H1 (cell line): Measurements from ENCODE around the gene BRMS1.

Experiments used
- ASH2L ChIP-seq: fragments of 200-600, 300-600 bp; sonication (generic); IDR thresholded peaks from one replicate; pipeline ENCODE4 v1.7.1; 2017; ENCODE audit warnings: low read length
- BCL11A ChIP-seq, 2 experiments: IDR thresholded peaks; one replicate each; pipeline ENCODE4 v1.6.1; 2011; ENCODE audit warnings: low read depth in 2 of 2, low read length in 2 of 2, mild to moderate bottlenecking in 2 of 2
- BRCA1 ChIP-seq: IDR thresholded peaks from 2 replicates; pipeline ENCODE4 v1.6.1; 2012; ENCODE audit warnings: low read depth, low read length, improper control_type of control experiment
- CBX5 ChIP-seq: fragments of 300-800, 300-1000 bp; sonication (generic); IDR thresholded peaks from 2 replicates; pipeline ENCODE4 v1.7.1; 2016; ENCODE audit warnings: antibody characterized with exemption, low read length, low read depth
- EZH2 ChIP-seq: fragments of 200-600 bp; sonication (generic); IDR thresholded peaks from 2 replicates; pipeline ENCODE4 v1.7.1; 2012; ENCODE audit warnings: low read depth, mild to moderate bottlenecking, moderate library complexity, low read length, inconsistent platforms; ENCODE audit not compliant: severe bottlenecking
- NANOG ChIP-seq: IDR thresholded peaks from 2 replicates; pipeline ENCODE4 v1.6.1; 2011; ENCODE audit warnings: low read length, low read depth, mild to moderate bottlenecking, inconsistent platforms; ENCODE audit not compliant: insufficient read depth, poor library complexity, severe bottlenecking
- PHF8 ChIP-seq: fragments of 200-600 bp; sonication (generic); conservative IDR thresholded peaks from 2 replicates; pipeline ENCODE4 v1.7.1; 2012; ENCODE audit warnings: low read depth, mild to moderate bottlenecking, inconsistent platforms, low read length, moderate library complexity
- POLR2AphosphoS5 ChIP-seq: IDR thresholded peaks from 2 replicates; pipeline ENCODE4 v1.6.1; 2011; ENCODE audit warnings: low read depth, low read length
- SIN3A ChIP-seq, 2 experiments: IDR thresholded peaks in 1 of 2; conservative IDR thresholded peaks in 1 of 2; 2 replicates each; pipeline ENCODE4 v1.6.1; 2011 to 2012; ENCODE audit warnings: low read length in 2 of 2, improper control_type of control experiment in 1 of 2, low read depth in 1 of 2, mild to moderate bottlenecking in 1 of 2
- ZNF274 ChIP-seq: IDR thresholded peaks from 2 replicates; pipeline ENCODE4 v1.7.0; 2012; ENCODE audit warnings: low read length, borderline replicate concordance; ENCODE audit errors: extremely low read depth
- TF ChIP-seq, protein P1 (sequence below), 3 experiments: IDR thresholded peaks; 1 replicate in 2 of 3; 2 replicates in 1 of 3; pipeline versions ENCODE4 v1.5.1 to v1.6.1; 2011; ENCODE audit warnings: low read length in 3 of 3, mild to moderate bottlenecking in 3 of 3, inconsistent platforms in 2 of 3, low read depth in 1 of 3, moderate library complexity in 1 of 3; ENCODE audit not compliant: insufficient read depth in 1 of 3; ENCODE audit errors: control extremely low read depth in 1 of 3
- TF ChIP-seq, protein P2 (sequence below): IDR thresholded peaks from 2 replicates; pipeline ENCODE4 v1.6.1; 2011; ENCODE audit warnings: low read depth, mild to moderate bottlenecking, low read length; ENCODE audit not compliant: insufficient read depth

DNA sequence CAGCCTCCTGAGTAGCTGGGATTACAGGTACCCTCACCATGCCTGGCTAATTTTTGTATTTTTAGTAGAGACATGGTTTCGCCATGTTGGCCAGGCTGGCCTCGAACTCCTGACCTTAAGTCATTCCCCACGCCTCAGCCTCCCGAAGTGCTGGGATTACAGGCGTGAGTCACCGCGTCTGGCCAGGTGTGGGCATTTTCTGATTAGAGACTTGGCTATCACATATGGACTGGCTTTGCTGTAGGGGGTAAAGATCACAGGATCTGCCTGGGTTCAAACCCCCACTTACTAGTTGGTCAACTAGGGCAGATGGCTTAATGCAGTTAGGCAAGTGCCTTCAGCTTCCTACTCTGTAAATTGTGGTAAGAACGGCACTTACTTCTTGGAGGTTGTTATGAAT lies 34.6 kb downstream of the BRMS1 start:
- TF ChIP-seq, protein P1, sequence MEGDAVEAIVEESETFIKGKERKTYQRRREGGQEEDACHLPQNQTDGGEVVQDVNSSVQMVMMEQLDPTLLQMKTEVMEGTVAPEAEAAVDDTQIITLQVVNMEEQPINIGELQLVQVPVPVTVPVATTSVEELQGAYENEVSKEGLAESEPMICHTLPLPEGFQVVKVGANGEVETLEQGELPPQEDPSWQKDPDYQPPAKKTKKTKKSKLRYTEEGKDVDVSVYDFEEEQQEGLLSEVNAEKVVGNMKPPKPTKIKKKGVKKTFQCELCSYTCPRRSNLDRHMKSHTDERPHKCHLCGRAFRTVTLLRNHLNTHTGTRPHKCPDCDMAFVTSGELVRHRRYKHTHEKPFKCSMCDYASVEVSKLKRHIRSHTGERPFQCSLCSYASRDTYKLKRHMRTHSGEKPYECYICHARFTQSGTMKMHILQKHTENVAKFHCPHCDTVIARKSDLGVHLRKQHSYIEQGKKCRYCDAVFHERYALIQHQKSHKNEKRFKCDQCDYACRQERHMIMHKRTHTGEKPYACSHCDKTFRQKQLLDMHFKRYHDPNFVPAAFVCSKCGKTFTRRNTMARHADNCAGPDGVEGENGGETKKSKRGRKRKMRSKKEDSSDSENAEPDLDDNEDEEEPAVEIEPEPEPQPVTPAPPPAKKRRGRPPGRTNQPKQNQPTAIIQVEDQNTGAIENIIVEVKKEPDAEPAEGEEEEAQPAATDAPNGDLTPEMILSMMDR (IDR thresholded peaks at IDR 0.05; ENCODE audit: control extremely low read depth in 1 of 3, insufficient read depth in 1 of 3, low read depth in 1 of 3, low read length in 3 of 3): no peak
- TF ChIP-seq CBX5 (no peak), BCL11A (IDR thresholded peaks at IDR 0.05; ENCODE audit: low read depth in 2 of 2, low read length in 2 of 2) (no peak), EZH2 (no peak), PHF8 (no peak), ASH2L (no peak), POLR2AphosphoS5 (no peak), SIN3A (conservative IDR thresholded peaks at IDR 0.05 in 1 of 2, IDR thresholded peaks at IDR 0.05 in 1 of 2; ENCODE audit: low read depth in 1 of 2, low read length in 2 of 2) (no peak), NANOG (no peak), BRCA1 (no peak), ZNF274 (no peak)
- TF ChIP-seq, protein P2, sequence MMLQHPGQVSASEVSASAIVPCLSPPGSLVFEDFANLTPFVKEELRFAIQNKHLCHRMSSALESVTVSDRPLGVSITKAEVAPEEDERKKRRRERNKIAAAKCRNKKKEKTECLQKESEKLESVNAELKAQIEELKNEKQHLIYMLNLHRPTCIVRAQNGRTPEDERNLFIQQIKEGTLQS: no peak
